HCT116 (cell line): ENCODE results near the gene TAS2R20. TPM values are rescaled to one million over a fixed set of nuclear protein-coding genes. Genes with fewer than 3 reads are reported as not detected.
"Not testable (repeated sequence)": the region's sequence is repeated elsewhere in the genome, so short reads cannot be mapped to it uniquely, and the experiment has no call there.

Experiments used
- ATAC-seq: fragments of 200-7000 bp; cut with Tn5 transposase; 2 replicates; pipeline ENCODE4 v1.9.1; 2020; ENCODE audit warnings: mild to moderate bottlenecking, moderate library complexity
- BruUV-seq: library from RNA; stranded (reverse); fragments of 400-500 nt; replicated peaks from 2 replicates; lab custom pipeline; 2021; lab: Mats Ljungman, UMichigan
- CTCF ChIA-PET: fragments of 300-600 bp; sonication (Branson Sonifier 250); formaldehyde crosslinking; loops from one replicate; lab custom pipeline; 2021; ENCODE audit warnings: antibody characterized with exemption; lab: Charles Lee
- POLR2A ChIA-PET: fragments of 300-600, 350-600 bp; sonication (Branson Sonifier 250); formaldehyde crosslinking; loops from one replicate; lab custom pipeline; 2021; ENCODE audit warnings: antibody characterized with exemption; lab: Charles Lee
- RAD21 ChIA-PET, 2 experiments: fragments of 300-600 bp; sonication (Branson Sonifier 250); formaldehyde crosslinking; loops; one replicate each; lab custom pipeline; 2023; ENCODE audit warnings: low total read pairs in 2 of 2; ENCODE audit not compliant: uncharacterized antibody in 2 of 2, unreplicated experiment in 2 of 2, low non-redundant PET in 1 of 2; lab: Charles Lee
- DNase-seq: peaks from one replicate; pipeline ENCODE4 v3.0.0-alpha.2; 2010; ENCODE audit warnings: low read depth, low spot score
- H2AFZ ChIP-seq: fragments of 200-600 bp; shearing (Covaris generic), sonication (generic); 2 replicates; pipeline ENCODE4 v1.6.1; 2017; ENCODE audit warnings: low read depth, mixed run types, mixed read lengths, antibody characterized with exemption, low read length; ENCODE audit not compliant: poor library complexity, severe bottlenecking
- H3K27ac ChIP-seq: 2 replicates; pipeline ENCODE4 v1.5.1; 2012; ENCODE audit warnings: low read depth, low read length
- H3K27me3 ChIP-seq: fragments of 200-600 bp; sonication (generic); 2 replicates; pipeline ENCODE4 v1.6.1; 2016; ENCODE audit warnings: mixed run types, low read length, mixed read lengths; ENCODE audit not compliant: insufficient read depth
- H3K36me3 ChIP-seq, 2 experiments: fragments of 200-500 bp in 1 of 2; fragments of 200-600 bp in 1 of 2; sonication (Bioruptor generic) in 1 of 2; sonication (generic) in 1 of 2; 2 replicates each; pipeline versions ENCODE4 v1.5.1 to v1.6.1; 2014 to 2016; ENCODE audit warnings: low read length in 2 of 2, inconsistent platforms in 1 of 2, mixed read lengths in 1 of 2, mixed run types in 1 of 2; ENCODE audit not compliant: insufficient read depth in 2 of 2, control insufficient read depth in 1 of 2
- H3K4me1 ChIP-seq, 2 experiments: fragments of 200-600 bp in 1 of 2; sonication (generic) in 1 of 2; 2 replicates each; pipeline versions ENCODE4 v1.5.1 to v1.6.1; 2012 to 2017; ENCODE audit warnings: low read length in 2 of 2, inconsistent platforms in 1 of 2, mild to moderate bottlenecking in 1 of 2, mixed read lengths in 1 of 2, mixed run types in 1 of 2, moderate library complexity in 1 of 2; ENCODE audit not compliant: insufficient read depth in 2 of 2, control insufficient read depth in 1 of 2
- H3K4me2 ChIP-seq: fragments of 200-600 bp; sonication (generic); 2 replicates; pipeline ENCODE4 v1.6.1; 2017; ENCODE audit warnings: mixed run types, low read length, mixed read lengths
- H3K4me3 ChIP-seq, 2 experiments: fragments of 200-600 bp in 1 of 2; sonication (generic) in 1 of 2; replicated peaks in 1 of 2; 2 replicates each; pipeline ENCODE4 v1.5.1; 2011 to 2016; ENCODE audit warnings: low read length in 2 of 2, control low read depth in 1 of 2, low read depth in 1 of 2, mild to moderate bottlenecking in 1 of 2, mixed read lengths in 1 of 2, mixed run types in 1 of 2
- H3K79me2 ChIP-seq: fragments of 200-600 bp; sonication (generic); 2 replicates; pipeline ENCODE4 v1.6.1; 2017; ENCODE audit warnings: mild to moderate bottlenecking, mixed run types, low read length, moderate library complexity, mixed read lengths; ENCODE audit not compliant: insufficient read depth
- H3K9ac ChIP-seq: fragments of 200-600 bp; sonication (generic); 2 replicates; pipeline ENCODE4 v1.6.1; 2016; ENCODE audit warnings: low read length, mixed read lengths
- H3K9me2 ChIP-seq: fragments of 200-600 bp; sonication (generic), shearing (Covaris generic); 2 replicates; pipeline ENCODE4 v1.6.1; 2017; ENCODE audit warnings: mixed run types, mild to moderate bottlenecking, moderate library complexity; ENCODE audit not compliant: insufficient read depth
- H3K9me3 ChIP-seq, 2 experiments: fragments of 200-500 bp in 1 of 2; fragments of 200-600 bp in 1 of 2; sonication (Bioruptor generic) in 1 of 2; sonication (generic) in 1 of 2; 2 replicates each; pipeline ENCODE4 v1.6.1; 2014 to 2017; ENCODE audit warnings: low read length in 2 of 2, mixed read lengths in 2 of 2, inconsistent platforms in 1 of 2, low read depth in 1 of 2, mild to moderate bottlenecking in 1 of 2, mixed run types in 1 of 2, moderate library complexity in 1 of 2; ENCODE audit not compliant: control insufficient read depth in 1 of 2, insufficient read depth in 1 of 2
- H4K20me1 ChIP-seq: fragments of 200-600 bp; sonication (generic), shearing (Covaris generic); 2 replicates; pipeline ENCODE4 v1.6.1; 2017; ENCODE audit warnings: mixed run types, mild to moderate bottlenecking, moderate library complexity; ENCODE audit not compliant: insufficient read depth
- ATF3 ChIP-seq: IDR thresholded peaks from 2 replicates; pipeline ENCODE4 v1.6.1; 2012
- ELF1 ChIP-seq: IDR thresholded peaks from 2 replicates; pipeline ENCODE4 v1.6.1; 2012; ENCODE audit warnings: low read depth, borderline replicate concordance
- EZH2 ChIP-seq: fragments of 200-600 bp; sonication (generic); IDR thresholded peaks from 2 replicates; pipeline ENCODE4 v1.6.1; 2017; ENCODE audit warnings: antibody characterized with exemption, mixed run types
- EZH2phosphoT487 ChIP-seq: fragments of 200-600 bp; IDR thresholded peaks from 2 replicates; pipeline ENCODE4 v1.6.1; 2018; ENCODE audit warnings: antibody characterized with exemption, borderline replicate concordance
- FOSL1 ChIP-seq: IDR thresholded peaks from 2 replicates; pipeline ENCODE4 v1.6.1; 2012; ENCODE audit warnings: low read depth
- JUND ChIP-seq: IDR thresholded peaks from 2 replicates; pipeline ENCODE4 v1.6.1; 2012
- POLR2A ChIP-seq: IDR thresholded peaks from 2 replicates; pipeline ENCODE4 v1.7.0; 2011; ENCODE audit warnings: borderline replicate concordance; ENCODE audit not compliant: insufficient read depth, insufficient read length; ENCODE audit errors: extremely low read depth
- POLR2AphosphoS5 ChIP-seq: IDR thresholded peaks from 2 replicates; pipeline ENCODE4 v1.6.1; 2011; ENCODE audit warnings: mild to moderate bottlenecking, low read depth, low read length, moderate library complexity
- SP1 ChIP-seq: IDR thresholded peaks from 2 replicates; pipeline ENCODE4 v1.6.1; 2012; ENCODE audit warnings: low read depth
- SRF ChIP-seq: IDR thresholded peaks from 2 replicates; pipeline ENCODE4 v1.6.1; 2012; ENCODE audit warnings: low read depth
- TCF7L2 ChIP-seq: IDR thresholded peaks from 2 replicates; pipeline ENCODE4 v1.7.0; 2011; ENCODE audit warnings: borderline replicate concordance, inconsistent platforms; ENCODE audit not compliant: insufficient read depth, insufficient read length; ENCODE audit errors: extremely low read depth
- YY1 ChIP-seq: IDR thresholded peaks from 2 replicates; pipeline ENCODE4 v1.6.1; 2011; ENCODE audit warnings: low read length, low read depth, moderate library complexity, mild to moderate bottlenecking; ENCODE audit not compliant: insufficient replicate concordance; ENCODE audit errors: extremely low read depth
- ZBTB33 ChIP-seq: IDR thresholded peaks from 2 replicates; pipeline ENCODE4 v1.6.1; 2011; ENCODE audit warnings: mild to moderate bottlenecking, low read length, moderate library complexity; ENCODE audit not compliant: insufficient replicate concordance; ENCODE audit errors: extremely low read depth
- ZNF274 ChIP-seq: fragments of 200-500 bp; sonication (Bioruptor generic); IDR thresholded peaks from 2 replicates; pipeline ENCODE4 v1.6.1; 2014; ENCODE audit warnings: mild to moderate bottlenecking, low read depth, low read length, inconsistent platforms
- intact Hi-C: fragments of 100-400 bp; cut with micrococcal nuclease; formaldehyde crosslinking; loops from 2 replicates; pipeline ENCODE4 v1.10.0; 2022
- total RNA-seq: library from RNA; stranded (reverse); gene quantifications from one replicate; pipeline ENCODE4 v1.2.1, GENCODE V29; 2021; ENCODE audit not compliant: unreplicated experiment
- TF ChIP-seq, protein P1 (sequence below), 3 experiments: fragments of 200-600 bp in 1 of 3; sonication (generic) in 1 of 3; IDR thresholded peaks in 2 of 3; conservative IDR thresholded peaks in 1 of 3; 2 replicates each; pipeline ENCODE4 v1.5.1; 2012 to 2017; ENCODE audit warnings: low read depth in 2 of 3, low read length in 2 of 3, antibody characterized with exemption in 1 of 3, borderline replicate concordance in 1 of 3, control low read depth in 1 of 3, mild to moderate bottlenecking in 1 of 3, mixed read lengths in 1 of 3, mixed run types in 1 of 3, moderate library complexity in 1 of 3; ENCODE audit not compliant: insufficient read depth in 1 of 3

TAS2R20 gene
- total RNA-seq, 1 experiment from 2014 or later = 0.76 TPM

DNA sequence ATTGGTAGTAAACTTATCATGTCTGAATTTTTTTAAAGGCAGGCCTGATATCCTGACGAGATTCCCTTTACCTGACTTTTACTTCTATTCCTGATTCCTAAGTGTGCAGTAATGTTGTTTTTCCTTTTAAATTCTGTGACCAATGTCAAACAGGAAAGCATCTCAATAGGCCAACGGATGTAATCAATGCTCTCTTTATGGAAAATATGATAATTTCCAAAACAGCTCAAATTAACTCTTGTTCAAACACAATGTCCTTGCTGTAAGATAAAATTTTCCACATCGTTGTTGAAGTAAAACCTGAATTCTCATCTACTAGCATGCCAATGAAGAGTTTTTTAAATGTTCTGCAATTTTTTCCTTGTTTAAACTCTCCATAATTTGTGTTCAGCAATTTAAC lies 41.1 kb upstream of the TAS2R20 start (continued):
- TF ChIP-seq ZBTB33 (no peak), ZNF274 (no peak), POLR2A (no peak)

DNA sequence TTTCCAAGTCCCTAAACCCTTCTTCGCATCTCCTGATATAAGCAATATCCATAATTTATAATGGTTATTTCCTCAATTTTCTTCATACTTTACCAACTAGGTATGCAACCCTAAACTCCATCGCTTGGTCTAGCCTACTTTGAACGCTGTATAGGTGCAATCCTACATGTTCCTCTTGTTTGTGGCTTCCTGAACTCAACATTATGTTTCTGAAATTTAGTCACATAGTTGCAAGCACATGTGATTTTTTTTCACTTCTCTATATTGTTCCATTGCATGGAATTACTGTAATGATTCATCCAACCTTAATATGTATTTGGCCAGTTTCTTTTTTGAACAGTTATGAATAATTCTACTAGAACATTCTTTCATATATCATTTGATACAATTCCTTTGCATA lies 35.9 kb upstream of the TAS2R20 start:
- BruUV-seq, DNase-seq, H3K36me3 ChIP-seq, H3K9ac ChIP-seq, H3K9me2 ChIP-seq, intact Hi-C loops, H3K4me1 ChIP-seq, H3K79me2 ChIP-seq, CTCF ChIA-PET, ATAC-seq, H3K27me3 ChIP-seq, H3K27ac ChIP-seq, H4K20me1 ChIP-seq, H3K4me2 ChIP-seq, H3K9me3 ChIP-seq, RAD21 ChIA-PET, H3K4me3 ChIP-seq, H2AFZ ChIP-seq, POLR2A ChIA-PET: not testable (repeated sequence)

DNA sequence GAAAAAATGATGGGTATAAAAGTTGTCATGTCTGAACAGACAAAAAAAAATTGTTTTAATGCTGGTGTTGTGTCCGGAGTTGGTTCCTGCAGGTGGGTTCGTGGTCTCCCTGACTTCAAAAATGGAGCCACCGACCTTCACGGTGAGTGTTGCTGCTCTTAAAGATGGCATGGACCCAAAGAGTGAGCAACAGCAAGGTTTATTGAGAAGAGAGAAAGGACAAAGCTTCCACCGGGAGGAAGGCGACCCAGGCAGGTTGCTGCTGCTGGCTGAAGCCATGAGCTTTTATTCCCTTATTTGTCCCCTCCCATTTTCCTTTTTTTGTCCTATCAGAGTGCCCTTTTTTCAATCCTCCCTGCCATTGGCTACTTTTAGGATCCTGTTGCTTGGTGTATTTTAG lies 33.2 kb upstream of the TAS2R20 start, which contains the start of gene TAS2R31:
Gene TAS2R31 (minus strand): TSS at position 101 of the 400 bp plus-strand sequence. CDS start 72 bp downstream, at position 29.
- no peaks in the 10 kb centered on the region for H3K27me3 ChIP-seq
- no peak within 1 kb of the TSS for H3K4me3 ChIP-seq
- intact Hi-C loops = no loop called here
- ATAC-seq (no peak), DNase-seq (no peak)
- ChIA-PET CTCF (no interaction called here), POLR2A (no interaction called here), RAD21 (no interaction called here)
- H3K4me2 ChIP-seq = no peak within 1 kb of the TSS
- no peak within 1 kb of the TSS for H2AFZ ChIP-seq
- no peak within 1 kb of the TSS for H3K9ac ChIP-seq
- H4K20me1 ChIP-seq = no peaks in the 10 kb centered on the region
- no peaks in the 10 kb centered on the region for H3K9me2 ChIP-seq
- H3K9me3 ChIP-seq = no peaks in the 10 kb centered on the region
- no peak within 1 kb of the TSS for H3K27ac ChIP-seq
- no TSS peak for BruUV-seq
- H3K79me2 ChIP-seq = 0 out of 2 replicates have a peak, but pooled peaks cover 2% of the 10 kb centered on the region
- H3K4me1 ChIP-seq = no peaks in the 10 kb centered on the region
- peaks cover 0 to 10% of the 10 kb centered on the region in 2 experiments; a peak in 1 of 4 replicates for H3K36me3 ChIP-seq
- TF ChIP-seq YY1 = no peak
- TF ChIP-seq EZH2phosphoT487 = no peak
- no peak for TF ChIP-seq SP1
- TF ChIP-seq ATF3 = no peak
- TF ChIP-seq, protein P1, sequence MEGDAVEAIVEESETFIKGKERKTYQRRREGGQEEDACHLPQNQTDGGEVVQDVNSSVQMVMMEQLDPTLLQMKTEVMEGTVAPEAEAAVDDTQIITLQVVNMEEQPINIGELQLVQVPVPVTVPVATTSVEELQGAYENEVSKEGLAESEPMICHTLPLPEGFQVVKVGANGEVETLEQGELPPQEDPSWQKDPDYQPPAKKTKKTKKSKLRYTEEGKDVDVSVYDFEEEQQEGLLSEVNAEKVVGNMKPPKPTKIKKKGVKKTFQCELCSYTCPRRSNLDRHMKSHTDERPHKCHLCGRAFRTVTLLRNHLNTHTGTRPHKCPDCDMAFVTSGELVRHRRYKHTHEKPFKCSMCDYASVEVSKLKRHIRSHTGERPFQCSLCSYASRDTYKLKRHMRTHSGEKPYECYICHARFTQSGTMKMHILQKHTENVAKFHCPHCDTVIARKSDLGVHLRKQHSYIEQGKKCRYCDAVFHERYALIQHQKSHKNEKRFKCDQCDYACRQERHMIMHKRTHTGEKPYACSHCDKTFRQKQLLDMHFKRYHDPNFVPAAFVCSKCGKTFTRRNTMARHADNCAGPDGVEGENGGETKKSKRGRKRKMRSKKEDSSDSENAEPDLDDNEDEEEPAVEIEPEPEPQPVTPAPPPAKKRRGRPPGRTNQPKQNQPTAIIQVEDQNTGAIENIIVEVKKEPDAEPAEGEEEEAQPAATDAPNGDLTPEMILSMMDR (IDR thresholded peaks at IDR 0.05 in 2 of 3, conservative IDR thresholded peaks at IDR 0.05 in 1 of 3; ENCODE audit: borderline replicate concordance in 1 of 3, insufficient read depth in 1 of 3, low read depth in 2 of 3, low read length in 2 of 3) = no peak
- no peak for TF ChIP-seq FOSL1
- TF ChIP-seq POLR2A = no peak
- TF ChIP-seq ELF1 = no peak
- TF ChIP-seq JUND = no peak
- no peak for TF ChIP-seq SRF
- no peak for TF ChIP-seq TCF7L2
- no peak for TF ChIP-seq POLR2AphosphoS5
- no peak for TF ChIP-seq EZH2
